GM11168 (cell line): ENCODE results near the gene EPHA8.

ENCODE experiments used
- in situ Hi-C: fragments of 300-500 bp; cut with MboI; formaldehyde crosslinking; loops from one replicate; pipeline ENCODE4 v1.12.0; 2022; ENCODE audit warnings: low sequenced_read_pairs; ENCODE audit not compliant: unreplicated experiment

EPHA8 gene

DNA sequence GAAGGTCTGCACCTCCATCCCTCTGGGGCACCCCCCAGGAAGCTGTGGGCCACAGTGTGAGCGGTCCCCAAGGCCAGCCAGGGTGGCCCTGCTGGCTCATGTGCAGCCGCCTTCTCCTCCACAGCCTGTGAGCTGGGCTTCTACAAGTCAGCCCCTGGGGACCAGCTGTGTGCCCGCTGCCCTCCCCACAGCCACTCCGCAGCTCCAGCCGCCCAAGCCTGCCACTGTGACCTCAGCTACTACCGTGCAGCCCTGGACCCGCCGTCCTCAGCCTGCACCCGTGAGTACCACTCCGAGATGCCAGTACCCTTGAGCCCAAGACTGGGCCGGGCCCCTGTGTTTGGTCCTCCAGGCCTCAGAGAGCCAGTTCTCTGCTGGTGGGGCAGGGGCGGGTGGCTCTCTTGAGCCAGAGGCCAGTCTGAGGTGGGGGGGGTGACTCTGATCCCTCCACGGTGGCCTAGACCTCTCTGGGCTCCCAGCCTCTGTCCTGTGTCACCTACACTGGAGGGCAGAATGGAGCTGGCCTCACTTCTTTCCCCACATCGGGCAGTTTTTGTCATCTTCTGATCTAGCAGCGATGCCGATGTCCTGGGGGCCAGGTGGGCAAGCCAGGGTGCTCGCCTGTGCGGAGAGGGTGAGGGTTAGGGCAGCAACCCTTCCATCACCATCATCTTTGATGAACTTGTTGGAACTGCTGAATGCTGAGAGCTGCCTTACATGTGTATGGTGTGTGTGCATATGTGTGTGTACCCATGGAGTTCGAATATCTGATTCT is 23.3 kb downstream of the EPHA8 start:
- in situ Hi-C loops, result loop anchor here (5.0 kb wide), 1 partner anchor 89 kb away; no protein-coding TSS in a partner anchor

- in situ Hi-C loops, result loop anchor here (5.0 kb wide), 1 partner anchor 90 kb away; no protein-coding TSS in a partner anchor
These were observed 24.0 kb downstream of the EPHA8 start for GRCh38 chr1:22587247-22587646.

GRCh38 chr1:22588899-22589422 is 25.7 kb downstream of the EPHA8 start:
- in situ Hi-C loops, result loop anchor here (5.0 kb wide), 1 partner anchor 92 kb away; no protein-coding TSS in a partner anchor

GRCh38 chr1:22591576-22591975 is 28.3 kb downstream of the EPHA8 start:
- in situ Hi-C loops, result no loop called here

DNA sequence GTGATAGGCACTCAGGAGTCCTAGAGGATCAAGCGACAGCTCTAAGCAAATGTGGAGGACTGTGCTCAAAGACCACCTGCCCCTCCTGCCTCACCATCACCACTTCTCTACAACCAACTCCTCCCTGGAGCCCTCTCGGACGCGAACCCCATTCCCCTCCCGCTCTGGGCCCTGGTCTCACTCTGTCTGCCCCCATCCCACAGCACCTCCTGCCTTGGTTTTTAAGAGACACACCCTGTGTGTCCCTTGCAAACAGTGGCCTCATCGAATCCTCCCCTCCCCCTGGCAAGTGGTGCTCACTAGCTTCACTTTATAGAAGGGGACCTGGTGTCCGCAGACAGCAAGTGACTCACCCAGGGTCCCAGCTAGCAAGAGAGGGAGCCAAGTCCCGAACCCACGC is 28.8 kb downstream of the EPHA8 start:
- in situ Hi-C loops, result no loop called here

DNA sequence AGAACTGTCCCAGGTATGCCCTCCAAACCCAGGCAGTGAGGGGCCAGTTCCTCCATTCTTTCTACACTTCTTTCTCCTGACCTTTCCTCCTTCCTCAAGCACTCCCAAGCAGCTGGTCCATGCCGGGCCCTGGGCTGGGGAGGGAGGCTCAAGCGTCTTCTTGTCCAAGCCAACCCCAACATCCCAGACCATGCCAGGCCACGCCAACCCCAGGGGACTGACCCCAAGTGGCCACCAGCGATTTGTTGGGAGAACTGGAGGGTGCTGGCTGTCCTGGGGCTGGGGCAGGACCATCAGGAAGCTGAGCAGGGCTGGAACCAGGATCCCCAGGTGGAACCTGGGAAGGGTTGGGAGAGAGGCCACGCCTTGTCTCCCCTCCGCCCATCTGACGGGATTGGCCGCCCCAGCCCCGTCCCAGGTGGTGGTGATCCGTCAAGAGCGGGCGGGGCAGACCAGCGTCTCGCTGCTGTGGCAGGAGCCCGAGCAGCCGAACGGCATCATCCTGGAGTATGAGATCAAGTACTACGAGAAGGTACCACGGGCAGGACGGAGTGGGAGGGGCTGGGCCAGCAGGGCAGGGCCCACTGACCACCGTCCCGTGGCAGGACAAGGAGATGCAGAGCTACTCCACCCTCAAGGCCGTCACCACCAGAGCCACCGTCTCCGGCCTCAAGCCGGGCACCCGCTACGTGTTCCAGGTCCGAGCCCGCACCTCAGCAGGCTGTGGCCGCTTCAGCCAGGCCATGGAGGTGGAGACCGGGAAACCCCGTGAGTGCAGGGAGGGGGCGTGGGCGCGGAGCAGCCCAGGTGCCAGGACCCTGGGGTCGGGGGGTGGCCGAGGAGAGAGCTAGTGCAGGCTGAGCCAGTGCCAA is 29.9 kb downstream of the EPHA8 start:
- in situ Hi-C loops, result no loop called here

DNA sequence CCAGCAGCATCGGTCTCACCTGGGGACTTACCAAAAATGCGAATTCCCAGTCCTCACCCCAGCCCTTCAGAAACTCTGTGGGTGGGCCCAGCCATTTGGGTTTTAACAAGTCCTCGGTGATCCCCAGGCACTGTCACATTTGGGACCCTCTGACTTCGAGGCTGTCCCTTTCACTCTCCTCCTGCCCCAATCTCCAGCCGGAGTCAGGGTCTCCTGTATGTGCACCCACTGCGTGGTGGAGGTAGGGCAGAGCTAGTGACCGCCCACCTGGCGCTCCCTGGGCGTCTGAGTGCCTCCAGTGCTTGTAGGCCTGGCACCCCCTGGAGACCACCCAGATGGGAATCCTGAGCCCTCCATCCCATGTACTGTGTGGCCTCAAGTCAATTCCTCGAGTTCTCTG is 31.1 kb downstream of the EPHA8 start:
- in situ Hi-C loops, result no loop called here

DNA sequence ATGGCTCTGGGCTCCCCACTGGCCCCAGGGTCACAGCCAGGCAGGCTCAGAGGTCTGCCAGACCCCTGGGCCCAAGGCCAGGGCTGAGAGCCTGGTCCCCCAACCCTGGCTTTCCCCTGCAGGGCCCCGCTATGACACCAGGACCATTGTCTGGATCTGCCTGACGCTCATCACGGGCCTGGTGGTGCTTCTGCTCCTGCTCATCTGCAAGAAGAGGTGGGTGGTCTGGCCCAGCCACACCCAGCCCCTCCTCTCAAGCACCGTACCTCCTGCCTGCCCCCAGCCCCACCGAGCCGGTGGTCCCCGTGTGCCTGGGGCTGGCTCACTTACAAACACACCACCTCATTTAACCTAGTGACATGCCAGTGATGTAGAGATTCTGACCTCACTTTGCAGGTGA is 31.8 kb downstream of the EPHA8 start:
- in situ Hi-C loops, result no loop called here

- in situ Hi-C loops, result no loop called here
These were observed 34.1 kb downstream of the EPHA8 start for GRCh38 chr1:22597301-22597965.

DNA sequence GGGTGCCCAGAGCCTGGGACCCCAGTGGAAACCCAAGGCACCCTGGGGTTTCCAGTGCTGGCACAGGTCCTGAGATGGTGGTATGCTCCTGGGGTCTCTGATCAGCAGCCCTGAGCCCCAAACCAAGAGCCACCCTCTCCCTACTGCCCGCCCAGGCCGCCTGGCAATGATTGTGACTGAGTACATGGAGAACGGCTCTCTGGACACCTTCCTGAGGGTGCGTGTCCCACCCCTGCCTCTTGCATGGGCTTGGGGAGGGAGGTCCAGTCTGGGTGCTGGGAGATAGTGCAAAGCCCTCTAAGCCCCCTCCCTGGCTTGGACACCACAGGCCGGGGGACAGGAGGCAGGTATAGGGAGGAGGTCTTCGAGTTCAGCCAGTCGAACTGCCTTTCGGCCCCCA is 34.7 kb downstream of the EPHA8 start:
- in situ Hi-C loops, result no loop called here

- in situ Hi-C loops, result no loop called here
These were observed 35.4 kb downstream of the EPHA8 start for GRCh38 chr1:22598736-22599135.

DNA sequence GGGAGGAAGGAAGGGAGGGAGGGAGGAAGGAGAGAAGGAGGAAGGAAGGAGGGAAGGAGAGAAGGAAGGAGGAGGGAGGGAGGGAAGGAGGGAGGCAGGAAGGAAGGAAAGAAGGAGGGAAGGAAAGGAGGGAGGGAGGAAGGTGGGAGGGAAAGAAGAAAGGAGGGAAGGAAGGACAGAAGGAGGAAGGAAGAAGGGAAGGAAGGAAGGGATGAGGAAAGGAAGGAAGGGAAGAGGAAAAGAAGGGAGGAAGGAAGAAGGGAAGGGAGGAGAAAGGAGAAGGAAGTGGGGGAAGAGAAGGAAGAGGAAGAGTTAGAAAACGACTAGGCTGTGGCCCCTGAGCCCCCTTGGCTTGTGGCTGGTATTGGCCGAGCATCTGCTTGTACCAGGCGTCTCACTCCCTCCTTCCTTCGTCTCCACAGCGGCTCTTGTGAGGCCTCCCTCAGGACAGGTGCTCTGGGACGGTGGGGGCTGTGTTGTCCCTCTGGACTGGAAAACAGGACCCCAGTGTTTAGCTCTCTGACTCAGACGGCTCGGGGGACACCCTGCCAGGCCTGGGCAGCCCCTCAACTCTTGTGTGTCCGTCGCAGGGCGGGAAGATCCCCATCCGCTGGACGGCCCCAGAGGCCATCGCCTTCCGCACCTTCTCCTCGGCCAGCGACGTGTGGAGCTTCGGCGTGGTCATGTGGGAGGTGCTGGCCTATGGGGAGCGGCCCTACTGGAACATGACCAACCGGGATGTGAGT is 37.0 kb downstream of the EPHA8 start:
- in situ Hi-C loops, result no loop called here

DNA sequence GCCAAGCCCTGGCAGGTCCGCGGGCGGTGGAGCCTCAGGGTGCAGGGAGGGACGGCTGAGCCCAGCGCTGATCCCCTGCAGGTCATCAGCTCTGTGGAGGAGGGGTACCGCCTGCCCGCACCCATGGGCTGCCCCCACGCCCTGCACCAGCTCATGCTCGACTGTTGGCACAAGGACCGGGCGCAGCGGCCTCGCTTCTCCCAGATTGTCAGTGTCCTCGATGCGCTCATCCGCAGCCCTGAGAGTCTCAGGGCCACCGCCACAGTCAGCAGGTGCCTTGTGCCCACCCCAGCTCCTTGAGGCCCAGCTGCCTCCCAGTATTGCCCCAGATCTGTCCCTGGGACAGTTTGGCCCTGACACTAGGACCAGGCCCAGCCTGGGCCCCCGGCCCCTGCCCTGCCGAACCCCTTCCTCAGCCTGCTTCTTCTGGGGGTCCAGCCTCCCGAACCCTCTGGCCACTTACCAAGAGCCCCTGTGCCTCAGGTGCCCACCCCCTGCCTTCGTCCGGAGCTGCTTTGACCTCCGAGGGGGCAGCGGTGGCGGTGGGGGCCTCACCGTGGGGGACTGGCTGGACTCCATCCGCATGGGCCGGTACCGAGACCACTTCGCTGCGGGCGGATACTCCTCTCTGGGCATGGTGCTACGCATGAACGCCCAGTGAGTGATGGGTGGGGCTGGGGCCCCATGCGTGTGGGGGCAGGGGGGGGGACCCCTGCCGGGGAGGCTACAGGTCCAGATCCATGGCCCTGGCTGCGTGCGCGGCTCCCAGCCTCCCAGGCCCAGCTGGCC is 37.7 kb downstream of the EPHA8 start:
- in situ Hi-C loops, result no loop called here

- in situ Hi-C loops, result no loop called here
These were observed 38.3 kb downstream of the EPHA8 start for GRCh38 chr1:22601610-22602009.

DNA sequence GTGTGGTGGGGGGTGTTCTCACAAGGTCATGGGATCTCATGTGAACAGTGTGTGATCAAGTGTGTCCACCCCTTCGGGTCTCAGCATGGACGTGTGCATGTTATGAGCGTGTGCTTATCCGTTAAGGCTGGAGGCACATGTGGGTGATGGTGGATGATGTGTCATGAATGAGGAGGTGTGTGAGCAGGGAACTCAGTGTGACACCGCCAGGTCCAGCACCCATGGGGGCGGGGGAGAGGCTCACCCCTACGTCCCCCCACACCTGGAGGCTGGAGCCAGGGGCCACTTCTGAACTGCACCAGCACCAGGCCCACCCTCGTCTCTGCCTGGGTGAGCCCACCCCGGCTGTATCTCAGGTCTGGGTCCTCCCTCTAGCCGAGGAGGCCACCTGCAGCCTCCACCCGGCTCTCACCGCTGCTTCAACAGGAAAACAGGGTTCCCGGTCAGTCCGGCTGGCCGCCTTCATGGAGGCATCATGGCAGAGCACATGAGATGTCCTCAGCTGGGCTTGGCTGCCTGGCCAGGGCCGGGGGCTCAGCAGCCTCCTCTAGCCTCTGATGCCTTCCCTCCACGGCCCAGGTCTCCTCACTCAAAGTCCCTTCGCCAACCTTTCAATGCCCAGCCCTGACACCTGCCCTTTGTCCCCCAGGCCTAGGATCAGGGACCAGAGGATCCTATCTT is 38.9 kb downstream of the EPHA8 start:
- in situ Hi-C loops, result no loop called here

- in situ Hi-C loops, result no loop called here
These were observed 42.9 kb downstream of the EPHA8 start for GRCh38 chr1:22606161-22606560.

DNA sequence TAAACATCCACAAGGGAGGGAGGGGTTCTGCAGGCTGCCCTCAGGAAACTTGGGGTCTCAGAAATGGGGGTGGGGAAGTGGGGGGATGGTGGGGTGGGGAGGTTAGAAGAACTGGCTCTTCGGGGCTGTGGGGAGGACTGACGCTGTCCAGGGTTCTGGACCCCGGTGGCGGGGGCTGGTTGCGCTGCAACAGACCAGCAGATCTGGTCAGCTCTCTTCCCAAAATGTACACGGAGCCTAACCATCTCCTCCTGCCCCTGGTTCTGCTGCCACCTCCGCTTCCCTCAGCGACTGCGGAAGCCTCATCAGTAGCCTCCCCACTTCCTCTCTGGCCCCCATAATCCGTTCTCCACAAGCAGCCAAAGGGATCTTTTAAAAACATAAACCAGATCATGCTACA is 43.9 kb downstream of the EPHA8 start:
- in situ Hi-C loops, result no loop called here

DNA sequence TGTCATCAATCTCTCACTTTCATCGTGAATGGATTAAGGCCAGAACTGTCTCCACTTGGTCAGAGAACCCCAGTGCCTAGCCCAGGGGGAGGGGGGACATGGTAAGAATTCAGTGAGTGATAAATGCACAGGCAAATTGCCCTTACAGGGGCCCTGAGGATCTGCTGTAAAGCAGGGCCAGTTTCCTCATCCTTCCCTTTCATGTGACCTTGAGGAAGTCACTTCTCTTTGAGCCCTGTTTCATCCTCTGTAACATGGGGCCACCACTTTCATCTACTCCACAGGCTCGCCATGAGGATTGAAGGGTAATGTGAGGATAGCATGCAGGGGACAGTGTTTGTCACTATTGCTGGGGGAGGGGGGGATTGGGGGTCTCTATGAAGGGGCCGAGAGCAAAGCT is 45.1 kb downstream of the EPHA8 start:
- in situ Hi-C loops, result no loop called here

- in situ Hi-C loops, result no loop called here
These were observed 46.0 kb downstream of the EPHA8 start for GRCh38 chr1:22609291-22609690.
